Activated B cell treated with CpG ODN at 0.5 μM for 24 hours (primary cell): ENCODE data around the gene C20orf173. TPM values are rescaled to one million over a fixed set of nuclear protein-coding genes. Genes with fewer than 3 reads are reported as not detected.
"Not testable (repeated sequence)": the region's sequence is repeated elsewhere in the genome, so short reads cannot be mapped to it uniquely, and the experiment has no call there.

Source experiments
- ATAC-seq: fragments of 200-7000 bp; cut with Tn5 transposase; one replicate; pipeline ENCODE4 v1.10.0; 2021; ENCODE audit warnings: low read depth, mild to moderate bottlenecking, moderate library complexity
- CTCF ChIA-PET: fragments of 350-600 bp; sonication (Branson Sonifier 250); formaldehyde crosslinking; loops from one replicate; lab custom pipeline; 2021; ENCODE audit warnings: antibody characterized with exemption; lab: Charles Lee
- POLR2A ChIA-PET: fragments of 350-600 bp; sonication (Branson Sonifier 250); formaldehyde crosslinking; loops from one replicate; lab custom pipeline; 2021; ENCODE audit warnings: antibody characterized with exemption; lab: Charles Lee
- DNase-seq: peaks from one replicate; pipeline ENCODE4 v3.0.0; 2022
- H3K27ac Mint-ChIP-seq: one replicate; pipeline ENCODE4 v1.8.0; 2020; ENCODE audit warnings: mixed read lengths
- H3K27me3 Mint-ChIP-seq: one replicate; pipeline ENCODE4 v1.8.0; 2021; ENCODE audit warnings: mixed read lengths
- H3K36me3 Mint-ChIP-seq: one replicate; pipeline ENCODE4 v1.8.0; 2021; ENCODE audit warnings: low read depth, mixed read lengths
- H3K4me1 Mint-ChIP-seq: one replicate; pipeline ENCODE4 v1.8.0; 2021; ENCODE audit warnings: mixed read lengths
- H3K4me3 Mint-ChIP-seq: one replicate; pipeline ENCODE4 v1.8.0; 2020; ENCODE audit warnings: mild to moderate bottlenecking, mixed read lengths
- H3K9me3 Mint-ChIP-seq: one replicate; pipeline ENCODE4 v1.8.0; 2020; ENCODE audit warnings: mixed read lengths
- CTCF ChIP-seq: fragments of 200-600 bp; IDR thresholded peaks from one replicate; pipeline ENCODE4 v1.8.0; 2022; ENCODE audit warnings: antibody characterized with exemption, mild to moderate bottlenecking
- intact Hi-C: fragments of 100-400 bp; cut with micrococcal nuclease; formaldehyde crosslinking; loops from one replicate; pipeline ENCODE4 v1.15.1; 2024
- total RNA-seq: library from RNA; stranded (reverse); gene quantifications from 2 replicates; pipeline ENCODE4 v1.2.3, GENCODE V29; 2022

C20orf173 gene
- total RNA-seq, 1 donor from 2014 or later: not detected

- CTCF ChIA-PET: no interaction called here
- H3K4me1 Mint-ChIP-seq: no peaks in the 10 kb centered on the region
- H3K27ac Mint-ChIP-seq: no peak overlapping the region
- H3K36me3 Mint-ChIP-seq: no peaks in the 10 kb centered on the region
- TF ChIP-seq CTCF: no peak
- no peak overlapping the region for H3K4me3 Mint-ChIP-seq
- no peaks in the 10 kb centered on the region for H3K27me3 Mint-ChIP-seq
- DNase-seq: no peak
- POLR2A ChIA-PET: interaction anchor here (0.6 kb wide), 1 partner anchor 1339 kb away, joined by 7 read pairs; no protein-coding TSS in a partner anchor
- intact Hi-C loops: no loop called here
- ATAC-seq: no peak
- H3K9me3 Mint-ChIP-seq: no peaks in the 10 kb centered on the region
Measured at GRCh38 chr20:35527122-35527769, 2.2 kb downstream of the C20orf173 start.

GRCh38 chr20:35525639-35526038, 3.8 kb downstream of the C20orf173 start:
- no peak overlapping the region for H3K4me3 Mint-ChIP-seq
- no peak overlapping the region for H3K27ac Mint-ChIP-seq
- intact Hi-C loops: no loop called here
- H3K4me1 Mint-ChIP-seq: no peaks in the 10 kb centered on the region
- H3K9me3 Mint-ChIP-seq: no peaks in the 10 kb centered on the region
- CTCF ChIA-PET: interaction anchor here (1.2 kb wide), 1 partner anchor 59 kb away, joined by 3 read pairs; no protein-coding TSS in a partner anchor
- no peaks in the 10 kb centered on the region for H3K27me3 Mint-ChIP-seq
- POLR2A ChIA-PET: interaction anchor here (0.6 kb wide), 1 partner anchor 79 kb away, joined by 7 read pairs; no protein-coding TSS in a partner anchor
- H3K36me3 Mint-ChIP-seq: no peaks in the 10 kb centered on the region
- TF ChIP-seq CTCF: no peak
- DNase-seq: no peak
- no peak for ATAC-seq

GRCh38 chr20:35523298-35523888, 6.1 kb downstream of the C20orf173 start:
- ChIA-PET CTCF (no interaction called here), POLR2A (no interaction called here)
- Mint-ChIP-seq H3K27ac (no peak overlapping the region), H3K4me1 (no peaks in the 10 kb centered on the region), H3K36me3 (no peaks in the 10 kb centered on the region), H3K27me3 (no peaks in the 10 kb centered on the region), H3K9me3 (no peaks in the 10 kb centered on the region), H3K4me3 (no peak overlapping the region)
- TF ChIP-seq CTCF: no peak
- intact Hi-C loops: loop anchor here (1.0 to 2.0 kb wide), 3 partner anchors 17 to 60 kb away; no protein-coding TSS in a partner anchor
- DNase-seq (no peak), ATAC-seq (peak; percentile 61)

GRCh38 chr20:35518955-35519354, 10.5 kb downstream of the C20orf173 start:
- no peak for ATAC-seq
- H3K4me1 Mint-ChIP-seq: no peaks in the 10 kb centered on the region
- ChIA-PET POLR2A (no interaction called here), CTCF (no interaction called here)
- H3K27me3 Mint-ChIP-seq: no peaks in the 10 kb centered on the region
- no peak for DNase-seq
- H3K4me3 Mint-ChIP-seq: no peak overlapping the region
- no peak for TF ChIP-seq CTCF
- no peak overlapping the region for H3K27ac Mint-ChIP-seq
- H3K9me3 Mint-ChIP-seq: no peaks in the 10 kb centered on the region
- H3K36me3 Mint-ChIP-seq: peaks cover 25% of the 10 kb centered on the region
- intact Hi-C loops: no loop called here

- H3K27me3 Mint-ChIP-seq, H3K4me1 Mint-ChIP-seq, POLR2A ChIA-PET, CTCF ChIA-PET, H3K9me3 Mint-ChIP-seq, intact Hi-C loops, H3K4me3 Mint-ChIP-seq, H3K27ac Mint-ChIP-seq, ATAC-seq, DNase-seq: not testable (repeated sequence)
- H3K36me3 Mint-ChIP-seq: peaks cover 34% of the 10 kb centered on the region
Measured at GRCh38 chr20:35517767-35518166, 11.7 kb downstream of the C20orf173 start.
